Esophagus squamous epithelium (tissue), 4 donors: ENCODE data around the gene ALDH1L2.

Experiments
- CTCF ChIP-seq, 6 experiments: fragments of 450-650 bp in 4 of 6; fragments of 200-600 bp in 2 of 6; sonication (generic) in 2 of 6; IDR thresholded peaks; one replicate each; pipeline ENCODE4 v1.5.1; 2016 to 2019; ENCODE audit warnings: antibody characterized with exemption in 6 of 6, mild to moderate bottlenecking in 4 of 6, moderate library complexity in 4 of 6
- POLR2A ChIP-seq, 4 donors: fragments of 450-650 bp; IDR thresholded peaks; one replicate each; pipeline ENCODE4 v1.6.1; 2017; ENCODE audit warnings: antibody characterized with exemption in 4 of 4, mild to moderate bottlenecking in 4 of 4, moderate library complexity in 3 of 4

GRCh38 chr12:105107494-105108371 lies 23.5 kb upstream of the ALDH1L2 start, which contains the start of gene WASHC4:
- TF ChIP-seq CTCF (IDR thresholded peaks at IDR 0.05) (peak in 2 of 6 experiments; percentile 10 to 18), POLR2A (IDR thresholded peaks at IDR 0.05) (peak in 3 of 4 donors; percentile 96 to 99 (median 98))
